Cardiac muscle cell (in vitro differentiated cells and primary cell): Measurements from ENCODE around the gene NHLRC4. TPM values are rescaled to one million over a fixed set of nuclear protein-coding genes. Genes with fewer than 3 reads are reported as not detected.

Experiments
- DNase-seq, 2 donors: peaks; one replicate each; pipeline versions ENCODE4 v3.0.0 to v3.0.0-alpha.2; 2010 to 2017; ENCODE audit warnings: low read depth in 1 of 2, low spot score in 1 of 2
- H3K27ac ChIP-seq: fragments of 200-600 bp; sonication (generic); 2 replicates; pipeline ENCODE4 v1.5.1; 2016
- H3K27me3 ChIP-seq: fragments of 200-600 bp; sonication (generic); 2 replicates; pipeline ENCODE4 v1.6.0; 2016; ENCODE audit warnings: control low read depth
- H3K36me3 ChIP-seq: fragments of 200-600 bp; sonication (generic); 2 replicates; pipeline ENCODE4 v1.5.1; 2016; ENCODE audit warnings: control low read depth
- H3K4me1 ChIP-seq: fragments of 200-600 bp; sonication (generic); 2 replicates; pipeline ENCODE4 v1.8.1; 2017; ENCODE audit warnings: low read depth, mild to moderate bottlenecking, mixed run types
- H3K4me3 ChIP-seq: fragments of 200-600 bp; sonication (generic); 2 replicates; pipeline ENCODE4 v1.5.1; 2016; ENCODE audit warnings: mild to moderate bottlenecking
- H3K9me3 ChIP-seq: fragments of 200-600 bp; sonication (generic); 2 replicates; pipeline ENCODE4 v1.5.1; 2017; ENCODE audit warnings: low read depth, mild to moderate bottlenecking, control low read depth
- polyA plus RNA-seq: library from polyadenylated mRNA; unstranded; fragments of >200 nt; fragmentation: Nextera tagmentation; extraction: Ambion mirVana; gene quantifications from 2 replicates; pipeline ENCODE4 v1.2.1, GENCODE V29; 2016
- total RNA-seq: library from RNA; depleted of rRNA; stranded (reverse); fragments of >200 nt; gene quantifications from 2 replicates; pipeline ENCODE4 v1.2.3, GENCODE V29; 2016
- TF ChIP-seq, protein P1 (sequence below): IDR thresholded peaks from 2 replicates; pipeline ENCODE4 v1.5.1; 2012; ENCODE audit warnings: low read depth, mild to moderate bottlenecking, low read length

NHLRC4 gene
- total and polyA plus RNA-seq, 2 experiments from 2014 or later = 2.6 to 3.6 TPM

- DNase-seq = no peak
- H3K4me3 ChIP-seq = no peak overlapping the region
- no peaks in the 10 kb centered on the region for H3K27me3 ChIP-seq
- peaks cover 4% of the 10 kb centered on the region for H3K4me1 ChIP-seq
- no peak overlapping the region for H3K27ac ChIP-seq
- no peaks in the 10 kb centered on the region for H3K9me3 ChIP-seq
- TF ChIP-seq, protein P1, sequence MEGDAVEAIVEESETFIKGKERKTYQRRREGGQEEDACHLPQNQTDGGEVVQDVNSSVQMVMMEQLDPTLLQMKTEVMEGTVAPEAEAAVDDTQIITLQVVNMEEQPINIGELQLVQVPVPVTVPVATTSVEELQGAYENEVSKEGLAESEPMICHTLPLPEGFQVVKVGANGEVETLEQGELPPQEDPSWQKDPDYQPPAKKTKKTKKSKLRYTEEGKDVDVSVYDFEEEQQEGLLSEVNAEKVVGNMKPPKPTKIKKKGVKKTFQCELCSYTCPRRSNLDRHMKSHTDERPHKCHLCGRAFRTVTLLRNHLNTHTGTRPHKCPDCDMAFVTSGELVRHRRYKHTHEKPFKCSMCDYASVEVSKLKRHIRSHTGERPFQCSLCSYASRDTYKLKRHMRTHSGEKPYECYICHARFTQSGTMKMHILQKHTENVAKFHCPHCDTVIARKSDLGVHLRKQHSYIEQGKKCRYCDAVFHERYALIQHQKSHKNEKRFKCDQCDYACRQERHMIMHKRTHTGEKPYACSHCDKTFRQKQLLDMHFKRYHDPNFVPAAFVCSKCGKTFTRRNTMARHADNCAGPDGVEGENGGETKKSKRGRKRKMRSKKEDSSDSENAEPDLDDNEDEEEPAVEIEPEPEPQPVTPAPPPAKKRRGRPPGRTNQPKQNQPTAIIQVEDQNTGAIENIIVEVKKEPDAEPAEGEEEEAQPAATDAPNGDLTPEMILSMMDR = no peak
- no peaks in the 10 kb centered on the region for H3K36me3 ChIP-seq
Measured at GRCh38 chr16:534856-535445, 31.9 kb upstream of the NHLRC4 start.

DNA sequence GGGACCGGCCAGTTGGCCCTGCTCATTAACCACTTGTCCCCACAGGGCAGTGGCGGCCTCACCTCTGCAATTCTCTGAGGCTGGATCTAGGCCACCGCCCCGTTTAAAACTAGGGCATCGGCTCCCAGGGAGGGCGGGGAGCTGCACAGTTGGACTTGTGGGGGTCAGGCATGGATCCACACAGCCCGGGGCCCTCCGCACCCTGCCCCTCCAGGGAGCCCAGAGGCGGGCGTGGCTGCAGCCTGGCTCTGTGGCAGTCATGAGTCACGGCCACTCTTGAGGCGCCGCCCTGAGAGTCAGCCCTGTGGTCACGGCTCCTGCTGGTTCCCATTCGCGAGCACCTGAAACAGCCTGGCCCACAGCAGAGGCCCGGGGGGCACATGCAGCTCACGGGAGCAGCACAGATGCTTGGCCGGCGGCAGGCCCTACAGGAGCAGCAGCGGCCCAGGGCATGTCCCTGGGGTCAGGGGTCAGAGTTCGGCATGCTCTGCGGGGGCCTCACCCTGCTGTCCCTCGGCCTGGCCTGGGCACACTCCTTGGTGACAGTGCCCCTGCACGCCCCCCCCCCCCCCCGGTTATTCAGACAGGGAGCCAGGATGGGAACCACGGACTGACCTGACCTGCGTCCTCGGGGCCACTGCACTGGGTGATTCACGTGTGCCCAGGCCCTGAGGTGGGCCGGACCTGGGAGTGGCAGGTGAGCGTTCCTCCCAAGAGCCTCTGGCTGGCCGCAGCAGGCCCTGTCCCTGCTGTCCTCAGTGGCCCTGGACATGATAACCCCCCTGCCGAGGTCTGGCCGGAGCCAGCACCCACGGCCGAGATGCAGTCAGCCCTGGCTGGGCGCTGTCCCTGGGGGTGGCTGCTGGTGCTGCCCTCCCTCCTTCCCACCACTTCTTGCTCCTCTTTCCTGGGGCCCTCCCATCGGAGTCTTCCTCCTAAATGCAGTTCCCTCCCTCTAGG is 31.1 kb upstream of the NHLRC4 start:
- no peaks in the 10 kb centered on the region for H3K9me3 ChIP-seq
- TF ChIP-seq, protein P1 = no peak

DNA sequence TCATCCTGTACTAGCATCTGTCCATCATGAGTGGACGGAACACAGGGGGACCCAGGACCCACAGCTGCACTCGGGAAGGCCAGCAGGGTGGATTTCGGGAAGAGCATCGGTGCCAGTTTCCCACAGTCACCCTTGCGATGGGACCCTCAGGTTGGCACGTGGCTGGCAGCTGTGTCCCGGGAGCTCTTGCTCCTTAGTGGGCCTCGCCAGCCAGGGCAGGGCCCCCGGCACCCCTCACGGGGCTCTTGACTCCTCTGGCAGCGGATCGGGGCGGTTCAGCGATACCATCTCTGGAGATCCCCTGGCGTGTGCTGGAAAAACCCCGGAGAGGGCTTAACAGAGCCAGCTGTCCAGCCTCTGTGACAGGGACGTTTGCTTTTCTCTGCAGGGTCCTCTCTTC is 30.1 kb upstream of the NHLRC4 start:
- DNase-seq = no peak
- H3K27ac ChIP-seq = no peak overlapping the region
- H3K27me3 ChIP-seq = no peaks in the 10 kb centered on the region
- H3K4me3 ChIP-seq = no peak overlapping the region
- no peaks in the 10 kb centered on the region for H3K36me3 ChIP-seq
- peaks cover 4% of the 10 kb centered on the region for H3K4me1 ChIP-seq
- TF ChIP-seq, protein P1 = no peak
- no peaks in the 10 kb centered on the region for H3K9me3 ChIP-seq

More for the DNA sequence above, 31.1 kb upstream of the NHLRC4 start:
- no peak overlapping the region for H3K4me3 ChIP-seq
- no peaks in the 10 kb centered on the region for H3K36me3 ChIP-seq
- peaks cover 4% of the 10 kb centered on the region for H3K4me1 ChIP-seq
- no peak overlapping the region for H3K27ac ChIP-seq
- no peaks in the 10 kb centered on the region for H3K27me3 ChIP-seq
- DNase-seq = no peak

GRCh38 chr16:537415-538335 is 29.1 kb upstream of the NHLRC4 start:
- Histone ChIP-seq H3K4me3 (no peak overlapping the region), H3K36me3 (no peaks in the 10 kb centered on the region), H3K9me3 (no peaks in the 10 kb centered on the region), H3K27me3 (no peaks in the 10 kb centered on the region), H3K4me1 (peaks cover 4% of the 10 kb centered on the region), H3K27ac (no peak overlapping the region)
- TF ChIP-seq, protein P1 = peak; percentile 7
- DNase-seq = no peak

- H3K27ac ChIP-seq = no peak overlapping the region
- H3K27me3 ChIP-seq = no peaks in the 10 kb centered on the region
- TF ChIP-seq, protein P1 = no peak
- DNase-seq = no peak
- H3K4me3 ChIP-seq = no peak overlapping the region
- no peaks in the 10 kb centered on the region for H3K36me3 ChIP-seq
- H3K9me3 ChIP-seq = no peaks in the 10 kb centered on the region
- no peaks in the 10 kb centered on the region for H3K4me1 ChIP-seq
Measured at GRCh38 chr16:539901-540530, 26.8 kb upstream of the NHLRC4 start.
